ENCODE measurements around the gene KLK15. TPM values are rescaled to one million over a fixed set of nuclear protein-coding genes. Genes with fewer than 3 reads are reported as not detected.

Gene KLK15
- total RNA-seq, 1 experiment from 2014 or later = not detected

GRCh38 chr19:50873056-50873455 lies 39.7 kb upstream of the KLK15 start, which contains the start of gene KLK2:
Gene KLK2, plus strand, starts transcription at chr19:50873439. Its CDS starts 35 bp downstream, at chr19:50873474.
- no peaks in the 10 kb centered on the region for H4K20me1 ChIP-seq (ENCODE audit: insufficient read depth, low read depth, low read length)
- no peaks in the 10 kb centered on the region for H3K79me2 ChIP-seq (ENCODE audit: low read length)
- no peak within 1 kb of the TSS for H3K9ac ChIP-seq (ENCODE audit: low read length)
- H2AFZ ChIP-seq (ENCODE audit: low read length) = no peak within 1 kb of the TSS
- DNase-seq = no peak
- H3K9me3 ChIP-seq (ENCODE audit: low read length) = no peaks in the 10 kb centered on the region
- no peaks in the 10 kb centered on the region for H3K27me3 ChIP-seq (ENCODE audit: low read length)
- no peaks in the 10 kb centered on the region for H3K9me2 ChIP-seq (replicated peaks; ENCODE audit: insufficient read depth, low read length)
- no peaks in the 10 kb centered on the region for H3K4me1 ChIP-seq (ENCODE audit: low read length)
- no peak within 1 kb of the TSS for H3K4me2 ChIP-seq (ENCODE audit: low read depth, low read length, poor library complexity, severe bottlenecking)
- H3K27ac ChIP-seq (ENCODE audit: low read length) = no peak within 1 kb of the TSS
- no peaks in the 10 kb centered on the region for H3K36me3 ChIP-seq (ENCODE audit: insufficient read depth, low read length)
- H3K4me3 ChIP-seq (ENCODE audit: low read length) = no peak within 1 kb of the TSS

GRCh38 chr19:50870417-50871089 lies 37.2 kb upstream of the KLK15 start:
- no peaks in the 10 kb centered on the region for H3K27me3 ChIP-seq (ENCODE audit: low read length)
- H3K9me2 ChIP-seq (replicated peaks; ENCODE audit: insufficient read depth, low read length) = no peaks in the 10 kb centered on the region
- H3K79me2 ChIP-seq (ENCODE audit: low read length) = no peaks in the 10 kb centered on the region
- H3K9ac ChIP-seq (ENCODE audit: low read length) = no peak overlapping the region
- H3K4me2 ChIP-seq (ENCODE audit: low read depth, low read length, poor library complexity, severe bottlenecking) = no peak overlapping the region
- no peaks in the 10 kb centered on the region for H3K36me3 ChIP-seq (ENCODE audit: insufficient read depth, low read length)
- H2AFZ ChIP-seq (ENCODE audit: low read length) = no peak overlapping the region
- no peaks in the 10 kb centered on the region for H3K9me3 ChIP-seq (ENCODE audit: low read length)
- H3K27ac ChIP-seq (ENCODE audit: low read length) = no peak overlapping the region
- no peaks in the 10 kb centered on the region for H3K4me1 ChIP-seq (ENCODE audit: low read length)
- no peaks in the 10 kb centered on the region for H4K20me1 ChIP-seq (ENCODE audit: insufficient read depth, low read depth, low read length)
- no peak for DNase-seq
- no peak overlapping the region for H3K4me3 ChIP-seq (ENCODE audit: low read length)

- Histone ChIP-seq H2AFZ (ENCODE audit: low read length) (no peak overlapping the region), H3K9ac (ENCODE audit: low read length) (no peak overlapping the region)
Observed at GRCh38 chr19:50869479-50869878, 36.1 kb upstream of the KLK15 start.

GRCh38 chr19:50861496-50862286 lies 28.3 kb upstream of the KLK15 start:
- no peak for DNase-seq
- H3K4me2 ChIP-seq (ENCODE audit: low read depth, low read length, poor library complexity, severe bottlenecking) = no peak overlapping the region
- no peaks in the 10 kb centered on the region for H3K79me2 ChIP-seq (ENCODE audit: low read length)
- H2AFZ ChIP-seq (ENCODE audit: low read length) = no peak overlapping the region
- no peaks in the 10 kb centered on the region for H3K27me3 ChIP-seq (ENCODE audit: low read length)
- no peaks in the 10 kb centered on the region for H3K9me3 ChIP-seq (ENCODE audit: low read length)
- no peaks in the 10 kb centered on the region for H3K9me2 ChIP-seq (replicated peaks; ENCODE audit: insufficient read depth, low read length)
- no peaks in the 10 kb centered on the region for H3K36me3 ChIP-seq (ENCODE audit: insufficient read depth, low read length)
- H4K20me1 ChIP-seq (ENCODE audit: insufficient read depth, low read depth, low read length) = no peaks in the 10 kb centered on the region
- no peak overlapping the region for H3K9ac ChIP-seq (ENCODE audit: low read length)
- no peak overlapping the region for H3K27ac ChIP-seq (ENCODE audit: low read length)
- H3K4me3 ChIP-seq (ENCODE audit: low read length) = no peak overlapping the region
- H3K4me1 ChIP-seq (ENCODE audit: low read length) = no peaks in the 10 kb centered on the region

More at GRCh38 chr19:50869479-50869878, 36.1 kb upstream of the KLK15 start:
- no peaks in the 10 kb centered on the region for H3K79me2 ChIP-seq (ENCODE audit: low read length)
- DNase-seq = no peak
- no peaks in the 10 kb centered on the region for H4K20me1 ChIP-seq (ENCODE audit: insufficient read depth, low read depth, low read length)
- no peaks in the 10 kb centered on the region for H3K36me3 ChIP-seq (ENCODE audit: insufficient read depth, low read length)
- no peak overlapping the region for H3K4me2 ChIP-seq (ENCODE audit: low read depth, low read length, poor library complexity, severe bottlenecking)
- no peak overlapping the region for H3K4me3 ChIP-seq (ENCODE audit: low read length)
- H3K9me2 ChIP-seq (replicated peaks; ENCODE audit: insufficient read depth, low read length) = no peaks in the 10 kb centered on the region
- no peaks in the 10 kb centered on the region for H3K4me1 ChIP-seq (ENCODE audit: low read length)
- H3K27ac ChIP-seq (ENCODE audit: low read length) = no peak overlapping the region
- no peaks in the 10 kb centered on the region for H3K9me3 ChIP-seq (ENCODE audit: low read length)
- no peaks in the 10 kb centered on the region for H3K27me3 ChIP-seq (ENCODE audit: low read length)

- DNase-seq = no peak
- Histone ChIP-seq H3K36me3 (ENCODE audit: insufficient read depth, low read length) (no peaks in the 10 kb centered on the region), H3K27me3 (ENCODE audit: low read length) (no peaks in the 10 kb centered on the region), H4K20me1 (ENCODE audit: insufficient read depth, low read depth, low read length) (no peaks in the 10 kb centered on the region), H3K4me1 (ENCODE audit: low read length) (no peaks in the 10 kb centered on the region), H3K4me3 (ENCODE audit: low read length) (no peak overlapping the region), H2AFZ (ENCODE audit: low read length) (no peak overlapping the region), H3K9me2 (replicated peaks; ENCODE audit: insufficient read depth, low read length) (no peaks in the 10 kb centered on the region), H3K4me2 (ENCODE audit: low read depth, low read length, poor library complexity, severe bottlenecking) (no peak overlapping the region), H3K9ac (ENCODE audit: low read length) (no peak overlapping the region), H3K9me3 (ENCODE audit: low read length) (no peaks in the 10 kb centered on the region), H3K27ac (ENCODE audit: low read length) (no peak overlapping the region), H3K79me2 (ENCODE audit: low read length) (no peaks in the 10 kb centered on the region)
Observed at GRCh38 chr19:50861010-50861409, 27.6 kb upstream of the KLK15 start.

GRCh38 chr19:50859849-50860248 lies 26.5 kb upstream of the KLK15 start:
- H3K9ac ChIP-seq (ENCODE audit: low read length) = no peak overlapping the region
- no peak overlapping the region for H3K4me2 ChIP-seq (ENCODE audit: low read depth, low read length, poor library complexity, severe bottlenecking)
- H3K79me2 ChIP-seq (ENCODE audit: low read length) = no peaks in the 10 kb centered on the region
- no peaks in the 10 kb centered on the region for H3K9me3 ChIP-seq (ENCODE audit: low read length)
- no peaks in the 10 kb centered on the region for H3K36me3 ChIP-seq (ENCODE audit: insufficient read depth, low read length)
- H4K20me1 ChIP-seq (ENCODE audit: insufficient read depth, low read depth, low read length) = no peaks in the 10 kb centered on the region
- no peak overlapping the region for H3K27ac ChIP-seq (ENCODE audit: low read length)
- H3K4me1 ChIP-seq (ENCODE audit: low read length) = no peaks in the 10 kb centered on the region
- no peak overlapping the region for H3K4me3 ChIP-seq (ENCODE audit: low read length)
- no peaks in the 10 kb centered on the region for H3K9me2 ChIP-seq (replicated peaks; ENCODE audit: insufficient read depth, low read length)
- no peak for DNase-seq
- H3K27me3 ChIP-seq (ENCODE audit: low read length) = no peaks in the 10 kb centered on the region
- H2AFZ ChIP-seq (ENCODE audit: low read length) = no peak overlapping the region

GRCh38 chr19:50858886-50859285 lies 25.5 kb upstream of the KLK15 start:
- H3K27ac ChIP-seq (ENCODE audit: low read length) = no peak overlapping the region
- H3K9me3 ChIP-seq (ENCODE audit: low read length) = no peaks in the 10 kb centered on the region
- no peak overlapping the region for H2AFZ ChIP-seq (ENCODE audit: low read length)
- no peaks in the 10 kb centered on the region for H3K9me2 ChIP-seq (replicated peaks; ENCODE audit: insufficient read depth, low read length)
- H3K79me2 ChIP-seq (ENCODE audit: low read length) = no peaks in the 10 kb centered on the region
- no peak overlapping the region for H3K4me3 ChIP-seq (ENCODE audit: low read length)
- H3K4me1 ChIP-seq (ENCODE audit: low read length) = no peaks in the 10 kb centered on the region
- no peaks in the 10 kb centered on the region for H3K36me3 ChIP-seq (ENCODE audit: insufficient read depth, low read length)
- H4K20me1 ChIP-seq (ENCODE audit: insufficient read depth, low read depth, low read length) = no peaks in the 10 kb centered on the region
- H3K9ac ChIP-seq (ENCODE audit: low read length) = no peak overlapping the region
- no peak overlapping the region for H3K4me2 ChIP-seq (ENCODE audit: low read depth, low read length, poor library complexity, severe bottlenecking)
- no peak for DNase-seq
- H3K27me3 ChIP-seq (ENCODE audit: low read length) = no peaks in the 10 kb centered on the region

GRCh38 chr19:50857366-50857765 lies 24.0 kb upstream of the KLK15 start:
- Histone ChIP-seq H3K4me3 (ENCODE audit: low read length) (no peak overlapping the region), H2AFZ (ENCODE audit: low read length) (no peak overlapping the region), H3K9me2 (replicated peaks; ENCODE audit: insufficient read depth, low read length) (no peaks in the 10 kb centered on the region), H3K27ac (ENCODE audit: low read length) (no peak overlapping the region), H3K79me2 (ENCODE audit: low read length) (no peaks in the 10 kb centered on the region), H3K4me1 (ENCODE audit: low read length) (no peaks in the 10 kb centered on the region), H3K27me3 (ENCODE audit: low read length) (no peaks in the 10 kb centered on the region), H3K4me2 (ENCODE audit: low read depth, low read length, poor library complexity, severe bottlenecking) (no peak overlapping the region), H3K9ac (ENCODE audit: low read length) (no peak overlapping the region), H3K9me3 (ENCODE audit: low read length) (no peaks in the 10 kb centered on the region), H3K36me3 (ENCODE audit: insufficient read depth, low read length) (no peaks in the 10 kb centered on the region), H4K20me1 (ENCODE audit: insufficient read depth, low read depth, low read length) (no peaks in the 10 kb centered on the region)
- DNase-seq = no peak

Measured in Karpas-422 (cell line).